K562 (cell line): ENCODE measurements around the gene IL31. TPM values are rescaled to one million over a fixed set of nuclear protein-coding genes. Genes with fewer than 3 reads are reported as not detected.
A peak's percentile ranks its signal among the peaks of the same experiment; 100 is the strongest.

Experiments
- CREB1 ChIP-seq, 2 experiments: sonication (generic) in 1 of 2; formaldehyde crosslinking in 1 of 2; IDR thresholded peaks; 2 replicates each; pipeline versions ENCODE4 v1.6.1 to v1.8.0; 2012 to 2022; ENCODE audit warnings: inconsistent platforms in 1 of 2, mild to moderate bottlenecking in 1 of 2, missing genetic modification reagents in 1 of 2, moderate library complexity in 1 of 2
- CREM ChIP-seq: IDR thresholded peaks from 2 replicates; pipeline ENCODE4 v1.6.1; 2014; ENCODE audit warnings: antibody characterized with exemption, low read depth
- CXXC5 ChIP-seq: fragments of 250-450 bp; sonication (Bioruptor Pico); IDR thresholded peaks from 2 replicates; pipeline ENCODE4 v1.8.0; 2022; ENCODE audit warnings: inconsistent platforms, mild to moderate bottlenecking, moderate library complexity
- DIDO1 ChIP-seq: fragments of 450-650 bp; IDR thresholded peaks from 2 replicates; pipeline ENCODE4 v1.6.1; 2016; ENCODE audit warnings: low read depth, missing biosample characterization, missing genetic modification characterization
- FOXM1 ChIP-seq, 2 experiments: fragments of 450-650 bp in 1 of 2; sonication (generic) in 1 of 2; formaldehyde crosslinking in 1 of 2; IDR thresholded peaks; 2 replicates each; pipeline versions ENCODE4 v1.6.1 to v1.9.0; 2017 to 2022; ENCODE audit warnings: low read depth in 2 of 2, mild to moderate bottlenecking in 2 of 2, missing genetic modification reagents in 1 of 2, moderate library complexity in 1 of 2
- HNRNPLL ChIP-seq: fragments of 200-400 bp; formaldehyde crosslinking; IDR thresholded peaks from 2 replicates; pipeline ENCODE4 v1.6.1; 2017; ENCODE audit warnings: low read length, low read depth, mild to moderate bottlenecking; ENCODE audit not compliant: poor library complexity, severe bottlenecking
- HNRNPUL1 ChIP-seq: fragments of 200-400 bp; formaldehyde crosslinking; IDR thresholded peaks from 2 replicates; pipeline ENCODE4 v1.6.1; 2017; ENCODE audit warnings: low read length
- HOXB6 ChIP-seq: fragments of 250-450 bp; sonication (Bioruptor Pico); IDR thresholded peaks from 2 replicates; pipeline ENCODE4 v1.5.1; 2022; ENCODE audit warnings: mild to moderate bottlenecking, borderline replicate concordance
- POLR2G ChIP-seq: fragments of 200-400 bp; formaldehyde crosslinking; IDR thresholded peaks from 2 replicates; pipeline ENCODE4 v1.6.1; 2017; ENCODE audit warnings: low read depth, mild to moderate bottlenecking, antibody characterized with exemption, low read length, moderate library complexity
- RAD51 ChIP-seq: fragments of 450-650 bp; IDR thresholded peaks from 2 replicates; pipeline ENCODE4 v1.7.1; 2016; ENCODE audit warnings: low read depth, mild to moderate bottlenecking, borderline replicate concordance
- SIN3A ChIP-seq, 2 experiments: fragments of 150-350 bp in 1 of 2; IDR thresholded peaks; 2 replicates each; pipeline ENCODE4 v1.6.1; 2011 to 2016; ENCODE audit warnings: borderline replicate concordance in 2 of 2, low read depth in 2 of 2, low read length in 2 of 2, mild to moderate bottlenecking in 2 of 2, moderate library complexity in 2 of 2; ENCODE audit not compliant: control insufficient read depth in 1 of 2
- SMARCA4 ChIP-seq: fragments of 450-650 bp; IDR thresholded peaks from 2 replicates; pipeline ENCODE4 v1.6.1; 2016
- TEAD1 ChIP-seq, 2 experiments: fragments of 450-650 bp in 1 of 2; sonication (generic) in 1 of 2; formaldehyde crosslinking; IDR thresholded peaks; 2 replicates each; pipeline versions ENCODE4 v1.4.0 to v1.8.0; 2020 to 2022; ENCODE audit warnings: mild to moderate bottlenecking in 2 of 2, missing genetic modification reagents in 1 of 2
- TFAM ChIP-seq: fragments of 250-450 bp; sonication (Bioruptor Pico); conservative IDR thresholded peaks from 2 replicates; pipeline ENCODE4 v1.5.0; 2021; ENCODE audit warnings: mild to moderate bottlenecking, moderate library complexity
- ZBTB33 ChIP-seq: sonication (generic); formaldehyde crosslinking; IDR thresholded peaks from 2 replicates; pipeline ENCODE4 v1.8.1; 2023; ENCODE audit warnings: mild to moderate bottlenecking, missing genetic modification reagents
- ZFX ChIP-seq: sonication (generic); formaldehyde crosslinking; IDR thresholded peaks from 2 replicates; pipeline ENCODE4 v1.8.0; 2022; ENCODE audit warnings: mild to moderate bottlenecking, missing genetic modification reagents, moderate library complexity
- polyA plus RNA-seq, 8 experiments: library from polyadenylated mRNA; depleted of rRNA in 4 of 8; stranded (reverse) in 5 of 8; unstranded in 3 of 8; fragments of >200 nt; fragmentation: Nextera tagmentation in 2 of 8; fragmentation: Illumina TruSeq in 1 of 8; extraction: Ambion mirVana in 2 of 8; extraction: Trizol in 1 of 8; gene quantifications; 2 replicates each; pipeline versions ENCODE4 v1.2.1 to v1.2.3, GENCODE V29; 2011 to 2014; ENCODE audit warnings: inconsistent platforms in 1 of 8, missing spikeins in 1 of 8
- total RNA-seq, 7 experiments: library from RNA; depleted of rRNA in 6 of 7; stranded (reverse); fragments of >200 nt in 6 of 7; fragmentation: Illumina TruSeq in 2 of 7; extraction: Trizol in 2 of 7; gene quantifications; 2 replicates each; pipeline versions ENCODE4 v1.2.1 to v1.2.3, GENCODE V29; 2011 to 2021; ENCODE audit warnings: low replicate concordance in 1 of 7
- TF ChIP-seq, protein P1 (sequence below): fragments of 450-650 bp; conservative IDR thresholded peaks from 2 replicates; pipeline ENCODE4 v1.6.1; 2016; ENCODE audit warnings: missing genetic modification characterization, low read depth, mild to moderate bottlenecking, control low read depth, missing compliant biosample characterization
- TF ChIP-seq, protein P2 (sequence below): sonication (generic); formaldehyde crosslinking; IDR thresholded peaks from 2 replicates; pipeline ENCODE4 v1.8.0; 2022; ENCODE audit warnings: mild to moderate bottlenecking, missing genetic modification reagents

IL31 gene
- total and polyA plus RNA-seq, 9 of the 15 experiments (the other 6 are each of a cell fraction or from before 2014, with no cell fraction given), result not detected

- TF ChIP-seq SIN3A (IDR thresholded peaks at IDR 0.05; ENCODE audit: borderline replicate concordance in 2 of 2, control insufficient read depth in 1 of 2, low read depth in 2 of 2, low read length in 2 of 2) (peak in 1 of 2 experiments; percentile 39; a peak in 1 of 4 replicates), CREM (0 out of 2 replicates have a peak, but pooled peaks have one; percentile 21), CXXC5 (CRISPR knock-in tag) (peak; percentile 86), TFAM (CRISPR knock-in tag) (no peak), RAD51 (no peak), HNRNPLL (no peak), DIDO1 (tag) (no peak), SMARCA4 (no peak), ZFX (CRISPR knock-in tag) (peak; percentile 59), CREB1 (IDR thresholded peaks at IDR 0.05) (no peak), CREB1 (CRISPR knock-in tag; IDR thresholded peaks at IDR 0.05) (no peak; the same call in 1 of the 2 replicates), HNRNPUL1 (no peak), ZBTB33 (CRISPR knock-in tag) (peak; percentile 47), POLR2G (peak; percentile 73), HOXB6 (CRISPR knock-in tag) (no peak), TEAD1 (CRISPR knock-in tag; IDR thresholded peaks at IDR 0.05) (peak in 1 of 2 experiments; percentile 64; a peak in 2 of 4 replicates), FOXM1 (IDR thresholded peaks at IDR 0.05; ENCODE audit: low read depth) (no peak), FOXM1 (CRISPR knock-in tag; IDR thresholded peaks at IDR 0.05; ENCODE audit: low read depth) (no peak)
- TF ChIP-seq, protein P1, sequence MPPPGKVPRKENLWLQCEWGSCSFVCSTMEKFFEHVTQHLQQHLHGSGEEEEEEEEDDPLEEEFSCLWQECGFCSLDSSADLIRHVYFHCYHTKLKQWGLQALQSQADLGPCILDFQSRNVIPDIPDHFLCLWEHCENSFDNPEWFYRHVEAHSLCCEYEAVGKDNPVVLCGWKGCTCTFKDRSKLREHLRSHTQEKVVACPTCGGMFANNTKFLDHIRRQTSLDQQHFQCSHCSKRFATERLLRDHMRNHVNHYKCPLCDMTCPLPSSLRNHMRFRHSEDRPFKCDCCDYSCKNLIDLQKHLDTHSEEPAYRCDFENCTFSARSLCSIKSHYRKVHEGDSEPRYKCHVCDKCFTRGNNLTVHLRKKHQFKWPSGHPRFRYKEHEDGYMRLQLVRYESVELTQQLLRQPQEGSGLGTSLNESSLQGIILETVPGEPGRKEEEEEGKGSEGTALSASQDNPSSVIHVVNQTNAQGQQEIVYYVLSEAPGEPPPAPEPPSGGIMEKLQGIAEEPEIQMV (tag), result no peak
- TF ChIP-seq, protein P2, sequence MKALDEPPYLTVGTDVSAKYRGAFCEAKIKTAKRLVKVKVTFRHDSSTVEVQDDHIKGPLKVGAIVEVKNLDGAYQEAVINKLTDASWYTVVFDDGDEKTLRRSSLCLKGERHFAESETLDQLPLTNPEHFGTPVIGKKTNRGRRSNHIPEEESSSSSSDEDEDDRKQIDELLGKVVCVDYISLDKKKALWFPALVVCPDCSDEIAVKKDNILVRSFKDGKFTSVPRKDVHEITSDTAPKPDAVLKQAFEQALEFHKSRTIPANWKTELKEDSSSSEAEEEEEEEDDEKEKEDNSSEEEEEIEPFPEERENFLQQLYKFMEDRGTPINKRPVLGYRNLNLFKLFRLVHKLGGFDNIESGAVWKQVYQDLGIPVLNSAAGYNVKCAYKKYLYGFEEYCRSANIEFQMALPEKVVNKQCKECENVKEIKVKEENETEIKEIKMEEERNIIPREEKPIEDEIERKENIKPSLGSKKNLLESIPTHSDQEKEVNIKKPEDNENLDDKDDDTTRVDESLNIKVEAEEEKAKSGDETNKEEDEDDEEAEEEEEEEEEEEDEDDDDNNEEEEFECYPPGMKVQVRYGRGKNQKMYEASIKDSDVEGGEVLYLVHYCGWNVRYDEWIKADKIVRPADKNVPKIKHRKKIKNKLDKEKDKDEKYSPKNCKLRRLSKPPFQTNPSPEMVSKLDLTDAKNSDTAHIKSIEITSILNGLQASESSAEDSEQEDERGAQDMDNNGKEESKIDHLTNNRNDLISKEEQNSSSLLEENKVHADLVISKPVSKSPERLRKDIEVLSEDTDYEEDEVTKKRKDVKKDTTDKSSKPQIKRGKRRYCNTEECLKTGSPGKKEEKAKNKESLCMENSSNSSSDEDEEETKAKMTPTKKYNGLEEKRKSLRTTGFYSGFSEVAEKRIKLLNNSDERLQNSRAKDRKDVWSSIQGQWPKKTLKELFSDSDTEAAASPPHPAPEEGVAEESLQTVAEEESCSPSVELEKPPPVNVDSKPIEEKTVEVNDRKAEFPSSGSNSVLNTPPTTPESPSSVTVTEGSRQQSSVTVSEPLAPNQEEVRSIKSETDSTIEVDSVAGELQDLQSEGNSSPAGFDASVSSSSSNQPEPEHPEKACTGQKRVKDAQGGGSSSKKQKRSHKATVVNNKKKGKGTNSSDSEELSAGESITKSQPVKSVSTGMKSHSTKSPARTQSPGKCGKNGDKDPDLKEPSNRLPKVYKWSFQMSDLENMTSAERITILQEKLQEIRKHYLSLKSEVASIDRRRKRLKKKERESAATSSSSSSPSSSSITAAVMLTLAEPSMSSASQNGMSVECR (CRISPR knock-in tag), result peak; percentile 67
These were observed 29.5 kb upstream of the IL31 start, which contains the start of gene B3GNT4 (continued) for GRCh38 chr12:122203301-122204166.
